ENCODE measurements around the gene TIGD6.
"Not testable (repeated sequence)": the region's sequence is repeated elsewhere in the genome, so short reads cannot be mapped to it uniquely, and the experiment has no call there.

TIGD6 gene

GRCh38 chr5:150033334-150033733, 32.9 kb upstream of the TIGD6 start:
- no peak overlapping the region for H3K27ac ChIP-seq (ENCODE audit: low read length)
- H3K27me3 ChIP-seq (ENCODE audit: insufficient read depth, low read length): no peaks in the 10 kb centered on the region
- no peaks in the 10 kb centered on the region for H3K4me1 ChIP-seq (ENCODE audit: insufficient read depth, low read length)
- no peak overlapping the region for H3K9ac ChIP-seq (ENCODE audit: low read depth, low read length)
- H3K9me3 ChIP-seq (ENCODE audit: insufficient read depth, low read depth, low read length): no peaks in the 10 kb centered on the region
- peaks cover 95% of the 10 kb centered on the region for H3K36me3 ChIP-seq (ENCODE audit: insufficient read depth, low read depth, low read length)
- H3K4me3 ChIP-seq (ENCODE audit: low read length): no peak overlapping the region

GRCh38 chr5:150028047-150028446, 27.6 kb upstream of the TIGD6 start:
- H3K9me3 ChIP-seq (ENCODE audit: insufficient read depth, low read depth, low read length); H3K4me3 ChIP-seq (ENCODE audit: low read length); H3K4me1 ChIP-seq (ENCODE audit: insufficient read depth, low read length); H3K27me3 ChIP-seq (ENCODE audit: insufficient read depth, low read length); H3K27ac ChIP-seq (ENCODE audit: low read length); H3K9ac ChIP-seq (ENCODE audit: low read depth, low read length): not testable (repeated sequence)
- peaks cover 90% of the 10 kb centered on the region for H3K36me3 ChIP-seq (ENCODE audit: insufficient read depth, low read depth, low read length)

GRCh38 chr5:150026682-150027172, 26.3 kb upstream of the TIGD6 start:
- Histone ChIP-seq H3K9ac (ENCODE audit: low read depth, low read length) (no peak overlapping the region), H3K36me3 (ENCODE audit: insufficient read depth, low read depth, low read length) (peaks cover 90% of the 10 kb centered on the region), H3K27ac (ENCODE audit: low read length) (no peak overlapping the region)

GRCh38 chr5:150024346-150024984, 24.0 kb upstream of the TIGD6 start:
- Histone ChIP-seq H3K4me1 (ENCODE audit: insufficient read depth, low read length) (peaks cover 7% of the 10 kb centered on the region; the same call in 1 of the 2 replicates), H3K27ac (ENCODE audit: low read length) (no peak overlapping the region), H3K9me3 (ENCODE audit: insufficient read depth, low read depth, low read length) (no peaks in the 10 kb centered on the region), H3K4me3 (ENCODE audit: low read length) (no peak overlapping the region), H3K9ac (ENCODE audit: low read depth, low read length) (no peak overlapping the region), H3K27me3 (ENCODE audit: insufficient read depth, low read length) (no peaks in the 10 kb centered on the region), H3K36me3 (ENCODE audit: insufficient read depth, low read depth, low read length) (peaks cover 92% of the 10 kb centered on the region)

More at GRCh38 chr5:150026682-150027172, 26.3 kb upstream of the TIGD6 start:
- H3K27me3 ChIP-seq (ENCODE audit: insufficient read depth, low read length): no peaks in the 10 kb centered on the region
- no peaks in the 10 kb centered on the region for H3K4me1 ChIP-seq (ENCODE audit: insufficient read depth, low read length)
- H3K9me3 ChIP-seq (ENCODE audit: insufficient read depth, low read depth, low read length): no peaks in the 10 kb centered on the region
- no peak overlapping the region for H3K4me3 ChIP-seq (ENCODE audit: low read length)

- H3K36me3 ChIP-seq (ENCODE audit: insufficient read depth, low read depth, low read length): peaks cover 96% of the 10 kb centered on the region
- H3K4me3 ChIP-seq (ENCODE audit: low read length): no peak overlapping the region
- H3K9me3 ChIP-seq (ENCODE audit: insufficient read depth, low read depth, low read length): no peaks in the 10 kb centered on the region
- H3K9ac ChIP-seq (ENCODE audit: low read depth, low read length): no peak overlapping the region
- no peak overlapping the region for H3K27ac ChIP-seq (ENCODE audit: low read length)
- no peaks in the 10 kb centered on the region for H3K27me3 ChIP-seq (ENCODE audit: insufficient read depth, low read length)
- H3K4me1 ChIP-seq (ENCODE audit: insufficient read depth, low read length): peaks cover 7% of the 10 kb centered on the region; the same call in 1 of the 2 replicates
Observed at GRCh38 chr5:150023136-150023535, 22.7 kb upstream of the TIGD6 start.

- peak overlapping the region; percentile 0; the same call in 1 of the 2 replicates for H3K9ac ChIP-seq (ENCODE audit: low read depth, low read length)
- H3K4me1 ChIP-seq (ENCODE audit: insufficient read depth, low read length): peaks cover 7% of the 10 kb centered on the region; the same call in 1 of the 2 replicates
- H3K36me3 ChIP-seq (ENCODE audit: insufficient read depth, low read depth, low read length): peaks cover 97% of the 10 kb centered on the region
- H3K4me3 ChIP-seq (ENCODE audit: low read length): no peak overlapping the region
- H3K27ac ChIP-seq (ENCODE audit: low read length): no peak overlapping the region
- no peaks in the 10 kb centered on the region for H3K27me3 ChIP-seq (ENCODE audit: insufficient read depth, low read length)
- H3K9me3 ChIP-seq (ENCODE audit: insufficient read depth, low read depth, low read length): no peaks in the 10 kb centered on the region
Observed at GRCh38 chr5:150022681-150023080, 22.2 kb upstream of the TIGD6 start.

- Histone ChIP-seq H3K9ac (ENCODE audit: low read depth, low read length) (peak overlapping the region; percentile 0; the same call in 1 of the 2 replicates), H3K27ac (ENCODE audit: low read length) (no peak overlapping the region), H3K4me1 (ENCODE audit: insufficient read depth, low read length) (peaks cover 7% of the 10 kb centered on the region; the same call in 1 of the 2 replicates), H3K9me3 (ENCODE audit: insufficient read depth, low read depth, low read length) (no peaks in the 10 kb centered on the region), H3K4me3 (ENCODE audit: low read length) (no peak overlapping the region), H3K27me3 (ENCODE audit: insufficient read depth, low read length) (no peaks in the 10 kb centered on the region), H3K36me3 (ENCODE audit: insufficient read depth, low read depth, low read length) (peaks cover 97% of the 10 kb centered on the region)
Observed at GRCh38 chr5:150022158-150022531, 21.7 kb upstream of the TIGD6 start.

- H3K9ac ChIP-seq (ENCODE audit: low read depth, low read length): no peak overlapping the region
Observed at GRCh38 chr5:150021491-150022157, 21.2 kb upstream of the TIGD6 start.

GRCh38 chr5:150020249-150020648, 19.8 kb upstream of the TIGD6 start:
- Histone ChIP-seq H3K9me3 (ENCODE audit: insufficient read depth, low read depth, low read length) (peaks cover 8% of the 10 kb centered on the region; the same call in 1 of the 2 replicates), H3K27ac (ENCODE audit: low read length) (no peak overlapping the region), H3K4me1 (ENCODE audit: insufficient read depth, low read length) (peaks cover 7% of the 10 kb centered on the region; the same call in 1 of the 2 replicates), H3K36me3 (ENCODE audit: insufficient read depth, low read depth, low read length) (peaks cover 100% of the 10 kb centered on the region), H3K4me3 (ENCODE audit: low read length) (no peak overlapping the region), H3K9ac (ENCODE audit: low read depth, low read length) (no peak overlapping the region), H3K27me3 (ENCODE audit: insufficient read depth, low read length) (no peaks in the 10 kb centered on the region)

More at GRCh38 chr5:150021491-150022157, 21.2 kb upstream of the TIGD6 start:
- Histone ChIP-seq H3K4me1 (ENCODE audit: insufficient read depth, low read length) (peaks cover 7% of the 10 kb centered on the region; the same call in 1 of the 2 replicates), H3K4me3 (ENCODE audit: low read length) (peak overlapping the region; percentile 13; the same call in 1 of the 2 replicates), H3K36me3 (ENCODE audit: insufficient read depth, low read depth, low read length) (peaks cover 97% of the 10 kb centered on the region), H3K9me3 (ENCODE audit: insufficient read depth, low read depth, low read length) (no peaks in the 10 kb centered on the region), H3K27ac (ENCODE audit: low read length) (no peak overlapping the region), H3K27me3 (ENCODE audit: insufficient read depth, low read length) (no peaks in the 10 kb centered on the region)

- Histone ChIP-seq H3K9me3 (ENCODE audit: insufficient read depth, low read depth, low read length) (peaks cover 8% of the 10 kb centered on the region; the same call in 1 of the 2 replicates), H3K9ac (ENCODE audit: low read depth, low read length) (no peak overlapping the region), H3K36me3 (ENCODE audit: insufficient read depth, low read depth, low read length) (peaks cover 100% of the 10 kb centered on the region), H3K4me1 (ENCODE audit: insufficient read depth, low read length) (peaks cover 7% of the 10 kb centered on the region; the same call in 1 of the 2 replicates), H3K4me3 (ENCODE audit: low read length) (no peak overlapping the region), H3K27ac (ENCODE audit: low read length) (no peak overlapping the region), H3K27me3 (ENCODE audit: insufficient read depth, low read length) (no peaks in the 10 kb centered on the region)
Observed at GRCh38 chr5:150017226-150018005, 17.0 kb upstream of the TIGD6 start.

GRCh38 chr5:150016537-150016936, 16.1 kb upstream of the TIGD6 start:
- Histone ChIP-seq H3K27ac (ENCODE audit: low read length) (no peak overlapping the region), H3K4me3 (ENCODE audit: low read length) (no peak overlapping the region), H3K4me1 (ENCODE audit: insufficient read depth, low read length) (peaks cover 6% of the 10 kb centered on the region; the same call in 1 of the 2 replicates), H3K9me3 (ENCODE audit: insufficient read depth, low read depth, low read length) (peaks cover 8% of the 10 kb centered on the region; the same call in 1 of the 2 replicates), H3K36me3 (ENCODE audit: insufficient read depth, low read depth, low read length) (peaks cover 98% of the 10 kb centered on the region), H3K27me3 (ENCODE audit: insufficient read depth, low read length) (no peaks in the 10 kb centered on the region), H3K9ac (ENCODE audit: low read depth, low read length) (no peak overlapping the region)
